ENCODE data around the gene APOC3.

APOC3 gene

GRCh38 chr11:116829525-116830183 lies at the start of gene APOC3:
Gene APOC3, plus strand, starts transcription at chr11:116829907. Its CDS starts 676 bp downstream, at chr11:116830583.
- in situ Hi-C loops (cut with MboI; ENCODE audit: low sequenced_read_pairs) = no loop called here

- in situ Hi-C loops (cut with MboI; ENCODE audit: low sequenced_read_pairs) = no loop called here
Measured at GRCh38 chr11:116782728-116783127, 47.0 kb upstream of the APOC3 start.

- in situ Hi-C loops (cut with MboI; ENCODE audit: low sequenced_read_pairs) = no loop called here
Measured at GRCh38 chr11:116786326-116786725, 43.4 kb upstream of the APOC3 start.

DNA sequence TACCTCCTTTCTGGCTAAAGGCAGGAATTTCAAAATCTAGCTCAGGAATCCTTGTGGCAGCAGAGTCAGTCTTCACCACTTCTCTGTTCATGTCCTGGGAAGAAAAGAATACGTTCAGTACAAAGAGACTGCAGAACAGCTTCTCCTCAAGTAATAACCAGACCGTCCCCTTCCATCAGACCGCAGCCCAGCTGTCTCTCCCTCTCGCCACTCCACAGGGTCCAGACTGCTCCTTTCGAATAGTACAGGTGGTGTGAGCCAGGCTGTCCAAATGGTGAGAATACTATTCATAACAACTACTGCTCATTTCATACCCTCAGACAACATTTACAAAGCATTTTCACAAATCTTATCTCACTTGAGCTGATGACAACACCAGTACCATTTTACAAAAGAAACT lies 42.7 kb upstream of the APOC3 start:
- in situ Hi-C loops (cut with MboI; ENCODE audit: low sequenced_read_pairs) = no loop called here

DNA sequence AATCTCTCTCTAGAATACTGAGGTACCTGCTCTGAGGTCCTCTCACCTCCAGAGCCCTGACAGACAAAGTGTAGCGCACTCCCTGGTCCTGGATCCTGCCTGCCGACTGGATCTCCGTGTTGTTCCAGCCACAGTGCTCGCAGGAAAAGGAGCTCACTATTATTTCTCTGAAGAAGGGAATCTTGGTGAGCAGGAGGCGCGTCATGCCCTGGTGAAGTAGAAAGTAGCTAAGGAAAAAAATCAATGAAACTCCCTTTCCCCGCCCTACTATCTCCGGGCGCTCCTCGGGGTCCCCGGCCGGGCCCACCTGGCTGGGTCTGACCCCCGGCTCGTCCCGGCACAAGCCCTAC lies 42.3 kb upstream of the APOC3 start:
- in situ Hi-C loops (cut with MboI; ENCODE audit: low sequenced_read_pairs) = no loop called here

DNA sequence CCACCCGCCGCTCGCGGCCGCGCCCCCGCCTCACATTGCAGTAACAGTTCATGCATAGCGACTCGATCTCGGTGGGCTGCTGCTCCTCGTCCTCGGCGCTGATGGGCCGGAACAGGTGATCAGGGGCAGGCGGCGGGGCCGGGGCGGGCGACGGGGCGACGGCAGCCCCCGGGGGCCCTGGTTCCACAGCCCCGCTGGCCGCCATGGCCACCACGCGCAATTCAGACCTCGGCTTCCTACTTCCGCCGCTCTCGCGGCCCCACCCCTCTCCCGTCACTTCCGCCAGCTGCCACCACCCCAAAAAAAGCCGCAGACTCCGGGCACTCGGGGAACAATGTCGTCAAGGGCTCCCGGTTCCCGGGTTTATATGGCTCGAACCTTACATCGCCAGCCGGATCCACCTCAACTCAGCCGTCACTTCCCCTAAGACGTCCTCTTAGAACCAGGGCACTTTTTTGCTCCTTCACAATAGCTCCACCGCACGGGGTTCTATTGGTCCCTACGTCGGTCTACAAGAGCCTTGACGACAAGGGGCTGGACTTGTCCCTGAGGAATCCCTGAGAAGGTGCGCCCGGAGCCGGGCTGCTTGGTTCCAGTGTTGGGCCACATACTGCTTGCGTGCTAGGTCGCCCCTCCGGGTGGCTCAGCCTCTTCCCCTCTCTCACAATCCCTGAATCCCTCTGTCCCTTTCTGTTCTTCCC lies 41.8 kb upstream of the APOC3 start, which contains the start of gene ZPR1:
Gene ZPR1, minus strand, starts transcription at position 238 of the 701 bp plus-strand sequence. Its CDS starts 33 bp downstream, at position 205.
- in situ Hi-C loops (cut with MboI; ENCODE audit: low sequenced_read_pairs) = no loop called here

- in situ Hi-C loops (cut with MboI; ENCODE audit: low sequenced_read_pairs) = no loop called here
Measured at GRCh38 chr11:116788534-116788933, 41.2 kb upstream of the APOC3 start.

- in situ Hi-C loops (cut with MboI; ENCODE audit: low sequenced_read_pairs) = no loop called here
Measured at GRCh38 chr11:116788975-116789374, 40.7 kb upstream of the APOC3 start.

- in situ Hi-C loops (cut with MboI; ENCODE audit: low sequenced_read_pairs) = no loop called here
Measured at GRCh38 chr11:116790167-116791001, 39.3 kb upstream of the APOC3 start.

DNA sequence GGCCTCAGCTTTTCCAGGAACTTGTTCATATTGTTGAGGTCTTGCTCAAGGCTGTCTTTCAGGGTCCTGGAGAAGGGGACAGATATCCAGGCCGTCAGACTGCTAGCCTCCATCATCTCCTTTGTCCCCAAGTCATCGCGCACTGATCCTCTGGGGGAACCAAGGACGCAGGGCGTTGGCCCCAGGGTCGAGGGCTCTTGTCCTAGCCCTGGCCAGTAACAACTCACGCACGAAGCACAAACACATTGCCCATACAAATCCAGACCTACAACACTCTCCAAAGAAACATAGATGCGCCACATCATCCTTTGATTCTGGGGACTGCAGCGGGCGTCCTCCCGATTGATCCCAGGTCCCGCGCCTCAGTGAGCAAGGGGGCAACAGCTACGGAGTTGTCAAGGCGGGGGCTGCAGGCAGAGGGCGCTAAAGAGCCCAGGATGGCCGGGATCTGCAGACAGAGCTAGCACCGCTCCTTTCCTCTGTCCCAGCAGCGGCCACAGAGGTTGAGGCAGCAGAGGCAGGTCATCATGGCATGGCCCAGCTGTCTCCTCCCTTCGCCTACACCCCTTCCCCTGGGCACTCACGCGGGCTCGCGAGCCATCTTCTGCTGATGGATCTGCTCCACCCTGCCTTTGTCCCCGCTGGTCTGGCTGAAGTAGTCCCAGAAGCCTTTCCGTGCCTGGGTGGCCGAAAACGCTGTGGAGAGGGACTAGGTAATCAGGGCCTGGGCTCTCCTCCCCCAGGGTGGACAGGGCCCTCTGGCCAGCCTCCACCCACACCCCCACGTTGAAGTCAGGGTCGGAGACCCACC lies 38.5 kb upstream of the APOC3 start:
- in situ Hi-C loops (cut with MboI; ENCODE audit: low sequenced_read_pairs) = no loop called here

DNA sequence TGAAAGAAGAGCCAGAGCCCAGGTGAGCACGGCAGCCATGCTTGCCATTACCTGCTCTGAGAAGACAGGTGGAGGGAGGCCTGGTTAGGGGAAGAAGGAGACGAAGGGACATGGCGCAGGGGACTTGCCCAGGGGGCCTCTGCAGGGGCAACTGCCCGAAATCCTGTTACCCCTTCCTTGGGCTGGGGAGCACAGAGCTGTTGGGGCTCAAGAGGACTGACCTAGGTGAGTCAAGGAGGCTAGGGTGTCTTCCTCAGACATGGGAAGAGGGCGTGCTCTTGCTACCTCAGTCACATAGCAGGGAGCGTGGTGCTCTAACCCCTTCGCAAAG lies 37.9 kb upstream of the APOC3 start, which contains the start of gene APOA5:
Gene APOA5, minus strand, starts transcription at position 67 of the 331 bp plus-strand sequence. Its CDS starts 19 bp downstream, at position 48.
- in situ Hi-C loops (cut with MboI; ENCODE audit: low sequenced_read_pairs) = no loop called here

DNA sequence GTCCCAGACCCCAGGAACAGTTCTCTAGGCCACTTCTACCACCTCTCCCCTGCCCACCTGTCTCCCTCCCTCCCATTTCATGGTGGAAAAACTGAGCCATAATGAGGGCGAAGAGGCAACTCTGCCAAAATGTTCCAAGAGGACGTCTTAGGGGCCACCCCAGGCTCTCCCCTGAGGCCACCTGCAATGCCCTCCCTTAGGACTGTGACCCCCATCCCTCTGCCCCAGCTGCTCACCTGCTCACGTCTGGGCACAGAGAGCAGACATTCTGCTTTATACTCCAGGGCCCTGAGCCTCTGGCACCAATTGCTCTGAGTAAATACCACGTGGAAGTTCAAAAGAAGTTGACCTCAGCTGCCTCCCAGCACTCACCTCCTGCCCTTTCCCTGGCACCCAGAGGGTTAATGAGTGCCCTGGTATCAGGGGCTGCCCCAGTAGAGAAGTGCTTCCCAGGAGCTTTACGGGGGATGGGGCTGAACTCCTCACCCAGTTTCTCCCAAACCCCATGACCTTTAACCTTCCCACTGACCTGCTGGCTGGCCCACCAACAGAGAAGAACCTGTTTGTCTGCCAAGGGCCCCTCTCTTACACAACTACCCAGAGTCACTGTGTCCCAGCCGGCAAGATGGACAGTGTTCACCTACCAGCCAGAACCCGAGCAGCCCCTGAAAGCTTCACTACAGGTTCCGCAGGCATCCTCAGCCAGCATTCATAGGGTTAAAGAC lies 37.4 kb upstream of the APOC3 start:
- in situ Hi-C loops (cut with MboI; ENCODE audit: low sequenced_read_pairs) = no loop called here

- in situ Hi-C loops (cut with MboI; ENCODE audit: low sequenced_read_pairs) = no loop called here
Measured at GRCh38 chr11:116792869-116793771, 36.6 kb upstream of the APOC3 start.

GRCh38 chr11:116793772-116794097 lies 36.0 kb upstream of the APOC3 start:
- in situ Hi-C loops (cut with MboI; ENCODE audit: low sequenced_read_pairs) = no loop called here

DNA sequence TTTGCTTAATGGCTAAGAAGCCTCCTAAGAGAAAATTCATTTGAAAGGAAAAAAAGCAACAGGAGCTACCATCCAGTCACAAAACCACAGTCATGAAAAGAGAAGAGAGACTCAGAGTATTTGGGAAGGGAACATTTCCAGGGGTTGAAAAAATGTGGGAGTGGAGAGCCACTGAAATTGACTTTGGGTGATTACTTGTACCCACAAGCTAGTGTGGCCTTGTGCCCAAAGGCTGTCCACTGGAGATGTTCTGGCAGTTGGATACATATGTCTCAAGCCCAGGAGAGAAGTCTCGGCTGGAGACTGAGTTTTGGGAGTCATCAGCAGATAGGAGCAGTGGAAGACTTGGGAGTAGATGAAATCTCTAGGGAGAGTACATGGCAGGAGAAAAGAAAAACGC lies 34.9 kb upstream of the APOC3 start:
- in situ Hi-C loops (cut with MboI; ENCODE audit: low sequenced_read_pairs) = no loop called here

GRCh38 chr11:116796548-116796947 lies 33.2 kb upstream of the APOC3 start:
- in situ Hi-C loops (cut with MboI; ENCODE audit: low sequenced_read_pairs) = no loop called here

DNA sequence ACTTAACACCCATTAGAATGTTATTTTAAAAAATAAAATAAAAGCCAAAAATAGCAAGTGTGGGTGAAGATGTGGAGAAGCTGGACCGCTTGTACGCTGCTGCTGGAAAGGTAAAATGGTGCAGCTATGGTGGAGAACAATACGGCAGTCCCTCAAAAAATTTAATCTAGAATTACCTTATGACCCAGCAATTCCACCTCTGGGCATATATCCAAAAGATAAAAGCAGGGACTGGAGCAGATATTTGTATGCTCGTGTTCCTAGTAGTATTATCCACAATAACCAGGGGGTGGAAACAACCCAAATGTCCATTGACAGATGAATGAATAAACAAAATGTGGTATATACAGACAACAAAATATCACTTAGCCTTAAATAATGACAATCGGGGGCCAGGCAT lies 31.9 kb upstream of the APOC3 start:
- in situ Hi-C loops (cut with MboI; ENCODE audit: low sequenced_read_pairs) = no loop called here

- in situ Hi-C loops (cut with MboI; ENCODE audit: low sequenced_read_pairs) = no loop called here
Measured at GRCh38 chr11:116798368-116798767, 31.3 kb upstream of the APOC3 start.

GRCh38 chr11:116800610-116801009 lies 29.1 kb upstream of the APOC3 start:
- in situ Hi-C loops (cut with MboI; ENCODE audit: low sequenced_read_pairs) = no loop called here

Measured in hTERT RPE-1 (cell line).